Upper lobe of left lung (tissue), 6 donors: ENCODE data around the gene TMTC2. TPM values are rescaled to one million over a fixed set of nuclear protein-coding genes. Genes with fewer than 3 reads are reported as not detected.

Experiments used
- ATAC-seq, 2 donors: fragments of 200-7000 bp; cut with Tn5 transposase; one replicate each; pipeline ENCODE4 v1.9.1; 2022; ENCODE audit warnings: mild to moderate bottlenecking in 2 of 2, moderate library complexity in 2 of 2; ENCODE audit not compliant: low FRiP score in 2 of 2
- DNase-seq, 2 donors: peaks; one replicate each; pipeline ENCODE4 v3.0.0-alpha.2; 2019 to 2020
- H3K27ac ChIP-seq, 4 donors: fragments of 200-600 bp; sonication (generic); one replicate each; pipeline ENCODE4 v1.5.1; 2016 to 2019
- H3K27me3 ChIP-seq, 4 donors: fragments of 200-600 bp; sonication (generic); one replicate each; pipeline ENCODE4 v1.5.1; 2017 to 2019
- H3K36me3 ChIP-seq, 4 donors: fragments of 200-600 bp; sonication (generic); one replicate each; pipeline ENCODE4 v1.5.1; 2016 to 2019
- H3K4me1 ChIP-seq, 4 donors: fragments of 200-600 bp; sonication (generic); one replicate each; pipeline ENCODE4 v1.5.1; 2018 to 2019
- H3K4me3 ChIP-seq, 4 donors: fragments of 200-600 bp; sonication (generic); one replicate each; pipeline ENCODE4 v1.5.1; 2017 to 2019; ENCODE audit warnings: mild to moderate bottlenecking in 2 of 4, moderate library complexity in 1 of 4
- H3K9me3 ChIP-seq, 4 donors: fragments of 200-600 bp; sonication (generic); one replicate each; pipeline ENCODE4 v1.5.1; 2018 to 2019
- CTCF ChIP-seq, 6 experiments: fragments of 450-650 bp in 4 of 6; fragments of 200-600 bp in 2 of 6; sonication (generic) in 2 of 6; IDR thresholded peaks; one replicate each; pipeline ENCODE4 v1.5.1; 2016 to 2019; ENCODE audit warnings: antibody characterized with exemption in 6 of 6
- EP300 ChIP-seq, 4 donors: sonication (generic); formaldehyde crosslinking; IDR thresholded peaks; one replicate each; pipeline ENCODE4 v1.5.1; 2017; ENCODE audit warnings: antibody characterized with exemption in 4 of 4, control low read depth in 2 of 4
- POLR2A ChIP-seq, 4 donors: fragments of 450-650 bp; IDR thresholded peaks; one replicate each; pipeline ENCODE4 v1.5.1; 2016 to 2017; ENCODE audit warnings: antibody characterized with exemption in 4 of 4, mild to moderate bottlenecking in 2 of 4
- POLR2AphosphoS5 ChIP-seq, 2 donors: sonication (generic); formaldehyde crosslinking; IDR thresholded peaks; one replicate each; pipeline ENCODE4 v1.5.1; 2017; ENCODE audit warnings: antibody characterized with exemption in 2 of 2
- WGBS, 2 donors: methylation state at CpG; one replicate each; pipeline ENCODE4 v1.1.5; 2017 to 2018; 5-methylcytosine and 5-hydroxymethylcytosine counted together
- total RNA-seq, 6 donors: library from RNA; depleted of rRNA in 4 of 6; stranded (reverse); fragments of >200 nt in 4 of 6; gene quantifications; one replicate each; pipeline versions ENCODE4 v1.1.0 to v1.2.1, GENCODE V29; 2016 to 2021
- donor health status: DM: no; HTN: no; CAD: no; lungs with moderate emphysema.
- donor health status: DM: no; HTN: yes; CAD: no; lungs with severe emphysema.

Gene TMTC2
- total RNA-seq, 6 donors from 2014 or later: 21.2 to 37.7 (median 26.8) TPM

GRCh38 chr12:83147341-83147740 is 460.6 kb downstream of the TMTC2 start:
- Histone ChIP-seq H3K36me3 (no peaks in the 10 kb centered on the region), H3K4me1 (no peaks in the 10 kb centered on the region), H3K27me3 (no peaks in the 10 kb centered on the region), H3K9me3 (no peaks in the 10 kb centered on the region), H3K27ac (no peak overlapping the region), H3K4me3 (no peak overlapping the region)
- TF ChIP-seq POLR2AphosphoS5 (IDR thresholded peaks at IDR 0.05) (no peak), EP300 (IDR thresholded peaks at IDR 0.05) (no peak), POLR2A (IDR thresholded peaks at IDR 0.05) (no peak), CTCF (IDR thresholded peaks at IDR 0.05) (no peak)
- WGBS, 2 donors: 76 to 80% methylated on average over 2 of the region's 2 CpGs
- DNase-seq: no peak
- ATAC-seq: no peak

DNA sequence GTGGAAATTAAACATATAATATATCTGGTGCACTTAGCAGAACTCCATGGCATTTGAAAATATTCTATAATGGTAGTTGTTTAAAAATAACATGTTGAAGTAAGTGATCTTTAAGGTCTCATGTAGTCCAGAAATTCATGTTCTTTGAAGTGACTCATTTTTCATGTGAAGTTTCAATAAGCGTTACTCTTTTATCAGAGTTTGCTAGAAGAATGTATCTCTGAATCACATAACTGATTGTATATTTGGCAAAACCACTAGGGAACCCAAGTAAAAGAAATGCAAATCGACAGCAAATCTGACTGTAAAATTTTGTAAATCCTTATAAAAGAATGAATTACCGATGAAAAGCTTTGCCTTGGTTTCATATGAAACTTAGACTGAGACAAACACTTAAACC is 463.3 kb downstream of the TMTC2 start:
- 85 to 90% methylated on average over 3 of the region's 3 CpGs for WGBS, 2 donors

DNA sequence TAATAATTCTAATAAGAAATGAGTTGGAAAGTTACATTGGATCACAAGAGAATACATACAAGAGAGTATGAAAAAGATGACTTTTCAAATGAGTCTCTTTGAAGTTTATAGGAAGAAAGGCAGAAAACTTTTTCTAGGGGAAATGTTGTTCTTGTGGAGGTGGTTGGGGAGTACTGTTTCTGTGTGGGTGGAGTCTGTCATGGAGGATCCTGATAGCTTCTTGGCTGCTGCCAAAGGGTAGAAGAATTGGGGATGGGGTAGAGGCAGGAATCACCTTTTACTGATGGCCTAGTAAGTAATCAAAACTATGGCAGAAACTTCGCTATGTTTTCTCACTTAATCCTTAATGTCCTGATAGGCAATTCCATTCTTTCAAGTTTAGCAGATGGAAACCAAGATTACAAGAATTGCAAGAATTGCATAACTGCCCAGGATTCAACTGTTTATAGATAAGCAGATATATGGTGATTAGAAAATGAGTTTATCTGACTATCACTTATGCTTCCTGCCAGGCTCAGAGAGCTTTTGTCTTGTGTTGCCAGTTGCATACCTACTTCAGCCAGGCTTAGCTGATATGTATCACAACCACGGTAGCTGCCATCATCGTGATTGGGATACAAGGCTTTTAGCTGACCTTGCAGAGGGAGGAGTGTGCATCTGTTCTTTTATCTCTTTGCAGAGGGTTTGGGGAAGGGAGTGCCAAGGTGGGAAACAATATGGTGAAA is 463.9 kb downstream of the TMTC2 start:
- Histone ChIP-seq H3K4me1 (no peaks in the 10 kb centered on the region), H3K4me3 (no peak overlapping the region), H3K9me3 (no peaks in the 10 kb centered on the region), H3K27ac (no peak overlapping the region), H3K36me3 (no peaks in the 10 kb centered on the region), H3K27me3 (no peaks in the 10 kb centered on the region)
- TF ChIP-seq CTCF (IDR thresholded peaks at IDR 0.05): no peak
- no peak for TF ChIP-seq POLR2AphosphoS5 (IDR thresholded peaks at IDR 0.05)
- TF ChIP-seq EP300 (IDR thresholded peaks at IDR 0.05): no peak
- TF ChIP-seq POLR2A (IDR thresholded peaks at IDR 0.05): no peak
- no peak for ATAC-seq
- no peak for DNase-seq
- WGBS, 2 donors: 38 to 61% methylated on average over 3 of the region's 3 CpGs

More for the DNA sequence above, 463.3 kb downstream of the TMTC2 start:
- Histone ChIP-seq H3K27me3 (no peaks in the 10 kb centered on the region), H3K4me3 (no peak overlapping the region), H3K9me3 (no peaks in the 10 kb centered on the region), H3K4me1 (no peaks in the 10 kb centered on the region), H3K27ac (no peak overlapping the region), H3K36me3 (no peaks in the 10 kb centered on the region)
- ATAC-seq: no peak
- no peak for DNase-seq
- TF ChIP-seq POLR2A (IDR thresholded peaks at IDR 0.05) (no peak), POLR2AphosphoS5 (IDR thresholded peaks at IDR 0.05) (no peak), EP300 (IDR thresholded peaks at IDR 0.05) (no peak), CTCF (IDR thresholded peaks at IDR 0.05) (no peak)

GRCh38 chr12:83153177-83153576 is 466.5 kb downstream of the TMTC2 start:
- H3K36me3 ChIP-seq: no peaks in the 10 kb centered on the region
- ATAC-seq (no peak), DNase-seq (no peak)
- no peak overlapping the region for H3K27ac ChIP-seq
- no peaks in the 10 kb centered on the region for H3K27me3 ChIP-seq
- H3K4me3 ChIP-seq: no peak overlapping the region
- H3K9me3 ChIP-seq: no peaks in the 10 kb centered on the region
- TF ChIP-seq EP300 (IDR thresholded peaks at IDR 0.05): no peak
- H3K4me1 ChIP-seq: no peaks in the 10 kb centered on the region

- TF ChIP-seq EP300 (IDR thresholded peaks at IDR 0.05) (no peak), POLR2AphosphoS5 (IDR thresholded peaks at IDR 0.05) (no peak), POLR2A (IDR thresholded peaks at IDR 0.05) (no peak), CTCF (IDR thresholded peaks at IDR 0.05) (no peak)
- H3K27me3 ChIP-seq: no peaks in the 10 kb centered on the region
- H3K36me3 ChIP-seq: no peaks in the 10 kb centered on the region
- H3K4me3 ChIP-seq: no peak overlapping the region
- 83 to 93% methylated on average over 5 of the region's 5 CpGs for WGBS, 2 donors
- no peak for ATAC-seq
- no peaks in the 10 kb centered on the region for H3K9me3 ChIP-seq
- H3K27ac ChIP-seq: no peak overlapping the region
- DNase-seq: no peak
- no peaks in the 10 kb centered on the region for H3K4me1 ChIP-seq
These were observed 470.1 kb downstream of the TMTC2 start for GRCh38 chr12:83156815-83157214.
